Liver (tissue), 3 donors: ENCODE results near the gene CFAP299.

Source experiments
- EGR1 ChIP-seq, 2 donors: IDR thresholded peaks; 2 replicates each; pipeline ENCODE4 v1.6.1; 2016 to 2018; ENCODE audit warnings: antibody characterized with exemption in 2 of 2, low read depth in 2 of 2
- GABPA ChIP-seq, 2 donors: IDR thresholded peaks in 1 of 2; conservative IDR thresholded peaks in 1 of 2; 2 replicates each; pipeline ENCODE4 v1.6.1; 2016; ENCODE audit warnings: antibody characterized with exemption in 2 of 2, mild to moderate bottlenecking in 1 of 2, moderate library complexity in 1 of 2
- JUND ChIP-seq, 2 donors: IDR thresholded peaks; 2 replicates each; pipeline ENCODE4 v1.6.1; 2016; ENCODE audit warnings: antibody characterized with exemption in 2 of 2
- MAX ChIP-seq: IDR thresholded peaks from 2 replicates; pipeline ENCODE4 v1.6.1; 2016; ENCODE audit warnings: antibody characterized with exemption
- NR2F2 ChIP-seq: IDR thresholded peaks from 2 replicates; pipeline ENCODE4 v1.6.1; 2016; ENCODE audit warnings: antibody characterized with exemption
- RAD21 ChIP-seq, 2 donors: IDR thresholded peaks; 2 replicates each; pipeline ENCODE4 v1.6.1; 2016; ENCODE audit warnings: antibody characterized with exemption in 2 of 2, mild to moderate bottlenecking in 2 of 2
- RXRA ChIP-seq, 2 donors: IDR thresholded peaks; 2 replicates each; pipeline ENCODE4 v1.6.1; 2017 to 2018; ENCODE audit warnings: antibody characterized with exemption in 2 of 2, mild to moderate bottlenecking in 1 of 2
- SP1 ChIP-seq: IDR thresholded peaks from 2 replicates; pipeline ENCODE4 v1.6.1; 2018; ENCODE audit warnings: antibody characterized with exemption, mild to moderate bottlenecking
- TAF1 ChIP-seq: conservative IDR thresholded peaks from 2 replicates; pipeline ENCODE4 v1.6.1; 2016; ENCODE audit warnings: antibody characterized with exemption, mild to moderate bottlenecking
- YY1 ChIP-seq: IDR thresholded peaks from 2 replicates; pipeline ENCODE4 v1.6.1; 2016; ENCODE audit warnings: antibody characterized with exemption, mild to moderate bottlenecking
- TF ChIP-seq, protein P1 (sequence below): fragments of 150-350 bp; IDR thresholded peaks from 2 replicates; pipeline ENCODE4 v1.5.1; 2017; ENCODE audit warnings: improper control_type of control experiment, low read depth, low read length; ENCODE audit not compliant: missing input control
- TF ChIP-seq, protein P2 (sequence below): IDR thresholded peaks from 2 replicates; pipeline ENCODE4 v1.6.1; 2016; ENCODE audit warnings: antibody characterized with exemption
- TF ChIP-seq, protein P3 (sequence below): IDR thresholded peaks from 2 replicates; pipeline ENCODE4 v1.6.1; 2016; ENCODE audit warnings: antibody characterized with exemption, mild to moderate bottlenecking
- donor health status: healthy.
- donor health status: healthy.

- no peak for TF ChIP-seq YY1
- TF ChIP-seq, protein P1, sequence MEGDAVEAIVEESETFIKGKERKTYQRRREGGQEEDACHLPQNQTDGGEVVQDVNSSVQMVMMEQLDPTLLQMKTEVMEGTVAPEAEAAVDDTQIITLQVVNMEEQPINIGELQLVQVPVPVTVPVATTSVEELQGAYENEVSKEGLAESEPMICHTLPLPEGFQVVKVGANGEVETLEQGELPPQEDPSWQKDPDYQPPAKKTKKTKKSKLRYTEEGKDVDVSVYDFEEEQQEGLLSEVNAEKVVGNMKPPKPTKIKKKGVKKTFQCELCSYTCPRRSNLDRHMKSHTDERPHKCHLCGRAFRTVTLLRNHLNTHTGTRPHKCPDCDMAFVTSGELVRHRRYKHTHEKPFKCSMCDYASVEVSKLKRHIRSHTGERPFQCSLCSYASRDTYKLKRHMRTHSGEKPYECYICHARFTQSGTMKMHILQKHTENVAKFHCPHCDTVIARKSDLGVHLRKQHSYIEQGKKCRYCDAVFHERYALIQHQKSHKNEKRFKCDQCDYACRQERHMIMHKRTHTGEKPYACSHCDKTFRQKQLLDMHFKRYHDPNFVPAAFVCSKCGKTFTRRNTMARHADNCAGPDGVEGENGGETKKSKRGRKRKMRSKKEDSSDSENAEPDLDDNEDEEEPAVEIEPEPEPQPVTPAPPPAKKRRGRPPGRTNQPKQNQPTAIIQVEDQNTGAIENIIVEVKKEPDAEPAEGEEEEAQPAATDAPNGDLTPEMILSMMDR: no peak
- TF ChIP-seq, protein P2, sequence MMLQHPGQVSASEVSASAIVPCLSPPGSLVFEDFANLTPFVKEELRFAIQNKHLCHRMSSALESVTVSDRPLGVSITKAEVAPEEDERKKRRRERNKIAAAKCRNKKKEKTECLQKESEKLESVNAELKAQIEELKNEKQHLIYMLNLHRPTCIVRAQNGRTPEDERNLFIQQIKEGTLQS: no peak
- no peak for TF ChIP-seq TAF1
- TF ChIP-seq RAD21 (IDR thresholded peaks at IDR 0.05): no peak
- no peak for TF ChIP-seq SP1
- no peak for TF ChIP-seq NR2F2
- TF ChIP-seq MAX: no peak
- no peak for TF ChIP-seq JUND (IDR thresholded peaks at IDR 0.05)
- TF ChIP-seq RXRA (IDR thresholded peaks at IDR 0.05): no peak
- no peak for TF ChIP-seq GABPA (IDR thresholded peaks at IDR 0.05 in 1 of 2, conservative IDR thresholded peaks at IDR 0.05 in 1 of 2)
- TF ChIP-seq, protein P3, sequence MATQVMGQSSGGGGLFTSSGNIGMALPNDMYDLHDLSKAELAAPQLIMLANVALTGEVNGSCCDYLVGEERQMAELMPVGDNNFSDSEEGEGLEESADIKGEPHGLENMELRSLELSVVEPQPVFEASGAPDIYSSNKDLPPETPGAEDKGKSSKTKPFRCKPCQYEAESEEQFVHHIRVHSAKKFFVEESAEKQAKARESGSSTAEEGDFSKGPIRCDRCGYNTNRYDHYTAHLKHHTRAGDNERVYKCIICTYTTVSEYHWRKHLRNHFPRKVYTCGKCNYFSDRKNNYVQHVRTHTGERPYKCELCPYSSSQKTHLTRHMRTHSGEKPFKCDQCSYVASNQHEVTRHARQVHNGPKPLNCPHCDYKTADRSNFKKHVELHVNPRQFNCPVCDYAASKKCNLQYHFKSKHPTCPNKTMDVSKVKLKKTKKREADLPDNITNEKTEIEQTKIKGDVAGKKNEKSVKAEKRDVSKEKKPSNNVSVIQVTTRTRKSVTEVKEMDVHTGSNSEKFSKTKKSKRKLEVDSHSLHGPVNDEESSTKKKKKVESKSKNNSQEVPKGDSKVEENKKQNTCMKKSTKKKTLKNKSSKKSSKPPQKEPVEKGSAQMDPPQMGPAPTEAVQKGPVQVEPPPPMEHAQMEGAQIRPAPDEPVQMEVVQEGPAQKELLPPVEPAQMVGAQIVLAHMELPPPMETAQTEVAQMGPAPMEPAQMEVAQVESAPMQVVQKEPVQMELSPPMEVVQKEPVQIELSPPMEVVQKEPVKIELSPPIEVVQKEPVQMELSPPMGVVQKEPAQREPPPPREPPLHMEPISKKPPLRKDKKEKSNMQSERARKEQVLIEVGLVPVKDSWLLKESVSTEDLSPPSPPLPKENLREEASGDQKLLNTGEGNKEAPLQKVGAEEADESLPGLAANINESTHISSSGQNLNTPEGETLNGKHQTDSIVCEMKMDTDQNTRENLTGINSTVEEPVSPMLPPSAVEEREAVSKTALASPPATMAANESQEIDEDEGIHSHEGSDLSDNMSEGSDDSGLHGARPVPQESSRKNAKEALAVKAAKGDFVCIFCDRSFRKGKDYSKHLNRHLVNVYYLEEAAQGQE: no peak
- TF ChIP-seq EGR1 (IDR thresholded peaks at IDR 0.05; ENCODE audit: low read depth in 2 of 2): no peak
Measured at GRCh38 chr4:80321776-80322175, 13.8 kb upstream of the CFAP299 start.
